B cell (primary cell): ENCODE measurements around the gene LMO7. TPM values are rescaled to one million over a fixed set of nuclear protein-coding genes. Genes with fewer than 3 reads are reported as not detected.
A peak's percentile ranks its signal among the peaks of the same experiment; 100 is the strongest.

ENCODE experiments used
- ATAC-seq: fragments of 200-7000 bp; cut with Tn5 transposase; one replicate; pipeline ENCODE4 v1.10.0; 2021; ENCODE audit warnings: low read depth, mild to moderate bottlenecking, moderate number of reproducible peaks, moderate library complexity
- CTCF ChIA-PET: fragments of 350-600 bp; sonication (Branson Sonifier 250); formaldehyde crosslinking; loops from one replicate; lab custom pipeline; 2021; ENCODE audit warnings: antibody characterized with exemption, inconsistent platforms; lab: Charles Lee
- POLR2A ChIA-PET: fragments of 350-600 bp; sonication (Branson Sonifier 250); formaldehyde crosslinking; loops from one replicate; lab custom pipeline; 2021; ENCODE audit warnings: antibody characterized with exemption; lab: Charles Lee
- DNase-seq: peaks from one replicate; pipeline ENCODE4 v3.0.0; 2013
- H2AFZ ChIP-seq: 2 replicates; pipeline ENCODE4 v1.6.1; 2012; ENCODE audit warnings: mild to moderate bottlenecking, low read depth, low read length; ENCODE audit not compliant: insufficient read depth, poor library complexity, severe bottlenecking
- H3K27ac ChIP-seq, 2 donors: 1 replicate in 1 of 2; 2 replicates in 1 of 2; pipeline ENCODE4 v1.5.1; 2012 to 2013; ENCODE audit warnings: low read length in 2 of 2, mild to moderate bottlenecking in 2 of 2, moderate library complexity in 1 of 2
- H3K27me3 ChIP-seq, 4 experiments: fragments of 200-600 bp in 1 of 4; sonication (generic) in 1 of 4; replicated peaks in 1 of 4; 1 replicate in 2 of 4; 2 replicates in 2 of 4; pipeline versions ENCODE4 v1.6.1 to v1.7.0; 2013 to 2016; ENCODE audit warnings: low read length in 3 of 4, mild to moderate bottlenecking in 2 of 4, mixed read lengths in 1 of 4, moderate library complexity in 1 of 4; ENCODE audit not compliant: insufficient read depth in 4 of 4, control insufficient read depth in 3 of 4; ENCODE audit errors: control extremely low read depth in 1 of 4
- H3K36me3 ChIP-seq, 2 experiments: replicated peaks in 1 of 2; 1 replicate in 1 of 2; 2 replicates in 1 of 2; pipeline versions ENCODE4 v1.6.1 to v1.7.1; 2013; ENCODE audit warnings: low read length in 1 of 2; ENCODE audit not compliant: insufficient read depth in 2 of 2, control insufficient read depth in 1 of 2; ENCODE audit errors: control extremely low read depth in 1 of 2, extremely low read depth in 1 of 2
- H3K4me1 ChIP-seq, 2 donors: fragments of 200-600 bp in 1 of 2; sonication (generic) in 1 of 2; 1 replicate in 1 of 2; 2 replicates in 1 of 2; pipeline versions ENCODE4 v1.5.1 to v1.6.1; 2013 to 2017; ENCODE audit warnings: low read length in 2 of 2; ENCODE audit not compliant: control insufficient read depth in 2 of 2, insufficient read depth in 2 of 2
- H3K4me2 ChIP-seq: replicated peaks from 2 replicates; pipeline ENCODE3; 2012; ENCODE audit warnings: mild to moderate bottlenecking, low read depth, low read length; ENCODE audit not compliant: poor library complexity, severe bottlenecking
- H3K4me3 ChIP-seq, 5 experiments: fragments of 200-600 bp in 1 of 5; sonication (generic) in 1 of 5; 1 replicate in 3 of 5; 2 replicates in 2 of 5; pipeline versions ENCODE4 v1.5.1 to v1.7.0; 2011 to 2016; ENCODE audit warnings: low read length in 4 of 5, mild to moderate bottlenecking in 4 of 5, low read depth in 2 of 5, control low read depth in 1 of 5, moderate library complexity in 1 of 5; ENCODE audit not compliant: insufficient read depth in 1 of 5; ENCODE audit errors: control extremely low read depth in 1 of 5, extremely low read depth in 1 of 5
- H3K79me2 ChIP-seq: fragments of 200-600 bp; sonication (generic); one replicate; pipeline ENCODE4 v1.6.0; 2016; ENCODE audit warnings: low read length; ENCODE audit not compliant: control insufficient read depth, insufficient read depth
- H3K9ac ChIP-seq: fragments of 200-600 bp; sonication (generic); 2 replicates; pipeline ENCODE4 v1.6.1; 2017; ENCODE audit warnings: mild to moderate bottlenecking, low read length, moderate library complexity
- H3K9me3 ChIP-seq, 3 donors: one replicate each; pipeline versions ENCODE4 v1.6.1 to v1.7.1; 2013; ENCODE audit warnings: low read length in 2 of 3; ENCODE audit not compliant: control insufficient read depth in 2 of 3, insufficient read depth in 1 of 3; ENCODE audit errors: control extremely low read depth in 1 of 3
- H4K20me1 ChIP-seq: 2 replicates; pipeline ENCODE4 v1.6.0; 2012; ENCODE audit warnings: mild to moderate bottlenecking, low read length; ENCODE audit not compliant: insufficient read depth, control insufficient read depth, poor library complexity, severe bottlenecking
- H3K27ac Mint-ChIP-seq: one replicate; pipeline ENCODE4 v1.8.0; 2021; ENCODE audit warnings: mixed read lengths
- H3K27me3 Mint-ChIP-seq: one replicate; pipeline ENCODE4 v1.8.0; 2021; ENCODE audit warnings: mixed read lengths
- H3K4me1 Mint-ChIP-seq: one replicate; pipeline ENCODE4 v1.8.0; 2021; ENCODE audit warnings: mixed read lengths
- H3K4me3 Mint-ChIP-seq: one replicate; pipeline ENCODE4 v1.8.0; 2021; ENCODE audit warnings: mixed read lengths
- H3K9me3 Mint-ChIP-seq: one replicate; pipeline ENCODE4 v1.8.0; 2022; ENCODE audit warnings: mixed read lengths; ENCODE audit not compliant: insufficient read depth
- EZH2 ChIP-seq: IDR thresholded peaks from 2 replicates; pipeline ENCODE4 v1.6.1; 2012; ENCODE audit warnings: borderline replicate concordance, low read depth, mild to moderate bottlenecking, moderate library complexity, low read length; ENCODE audit not compliant: insufficient read depth, poor library complexity, severe bottlenecking
- WGBS: methylation state at CpG from one replicate; pipeline ENCODE4 v1.1.5; 2013; ENCODE audit warnings: missing lambda C conversion rate; ENCODE audit not compliant: insufficient coverage; 5-methylcytosine and 5-hydroxymethylcytosine counted together
- intact Hi-C: fragments of 100-400 bp; cut with micrococcal nuclease; formaldehyde crosslinking; loops from one replicate; pipeline ENCODE4 v1.10.0; 2022
- polyA plus RNA-seq: library from polyadenylated mRNA; depleted of rRNA; stranded (reverse); fragments of >200 nt; gene quantifications from 2 replicates; pipeline ENCODE4 v1.2.3, GENCODE V29; 2012
- total RNA-seq, 2 donors: library from RNA; stranded (reverse); fragments of 120-200 nt in 1 of 2; gene quantifications; 1 replicate in 1 of 2; 2 replicates in 1 of 2; pipeline versions ENCODE4 v1.2.3 to v1.2.4, GENCODE V29; 2013 to 2022
- TF ChIP-seq, protein P1 (sequence below): fragments of 200-600 bp; IDR thresholded peaks from one replicate; pipeline ENCODE4 v1.8.0; 2022; ENCODE audit warnings: antibody characterized with exemption, mild to moderate bottlenecking

Gene LMO7
- total and polyA plus RNA-seq, 2 donors (not counting 1 experiment from before 2014, with no cell fraction given): 7.8 to 17.4 TPM

DNA sequence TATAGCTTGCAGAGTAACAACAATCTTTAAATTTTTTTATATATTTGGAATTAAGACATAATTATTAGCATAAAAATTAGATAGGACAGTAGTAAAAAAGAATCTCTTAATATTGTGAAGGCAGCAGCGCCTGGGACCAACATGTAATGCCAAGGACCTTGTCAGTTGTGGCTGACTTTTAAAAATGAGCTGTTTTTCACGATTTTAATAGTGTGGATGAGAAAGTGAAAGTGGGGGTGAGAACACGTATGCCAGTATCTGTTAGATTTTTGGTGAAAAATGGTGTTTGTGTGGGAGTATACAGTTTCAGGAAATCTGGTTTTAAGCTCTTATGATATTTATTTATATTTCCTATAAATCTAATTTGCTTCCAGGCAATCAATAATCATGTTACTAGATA, 125.2 kb downstream of the LMO7 start:
- Histone ChIP-seq H3K9me3 (no peaks in the 10 kb centered on the region), H3K9ac (peak overlapping the region; percentile 53), H3K4me2 (peak overlapping the region; percentile 70), H3K27me3 (no peaks in the 10 kb centered on the region), H2AFZ (peak overlapping the region; percentile 70), H3K36me3 (no peaks in the 10 kb centered on the region), H3K4me3 (peak overlapping the region in 3 of 5 experiments; percentile 21 to 52 (median 34)), H4K20me1 (no peaks in the 10 kb centered on the region), H3K27ac (peak overlapping the region in 1 of 2 donors; percentile 58), H3K4me1 (peaks cover 6 to 16% of the 10 kb centered on the region in 2 donors), H3K79me2 (no peaks in the 10 kb centered on the region)
- no peak for TF ChIP-seq EZH2
- TF ChIP-seq, protein P1, sequence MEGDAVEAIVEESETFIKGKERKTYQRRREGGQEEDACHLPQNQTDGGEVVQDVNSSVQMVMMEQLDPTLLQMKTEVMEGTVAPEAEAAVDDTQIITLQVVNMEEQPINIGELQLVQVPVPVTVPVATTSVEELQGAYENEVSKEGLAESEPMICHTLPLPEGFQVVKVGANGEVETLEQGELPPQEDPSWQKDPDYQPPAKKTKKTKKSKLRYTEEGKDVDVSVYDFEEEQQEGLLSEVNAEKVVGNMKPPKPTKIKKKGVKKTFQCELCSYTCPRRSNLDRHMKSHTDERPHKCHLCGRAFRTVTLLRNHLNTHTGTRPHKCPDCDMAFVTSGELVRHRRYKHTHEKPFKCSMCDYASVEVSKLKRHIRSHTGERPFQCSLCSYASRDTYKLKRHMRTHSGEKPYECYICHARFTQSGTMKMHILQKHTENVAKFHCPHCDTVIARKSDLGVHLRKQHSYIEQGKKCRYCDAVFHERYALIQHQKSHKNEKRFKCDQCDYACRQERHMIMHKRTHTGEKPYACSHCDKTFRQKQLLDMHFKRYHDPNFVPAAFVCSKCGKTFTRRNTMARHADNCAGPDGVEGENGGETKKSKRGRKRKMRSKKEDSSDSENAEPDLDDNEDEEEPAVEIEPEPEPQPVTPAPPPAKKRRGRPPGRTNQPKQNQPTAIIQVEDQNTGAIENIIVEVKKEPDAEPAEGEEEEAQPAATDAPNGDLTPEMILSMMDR: no peak
- Mint-ChIP-seq H3K4me1 (peaks cover 24% of the 10 kb centered on the region), H3K27me3 (no peaks in the 10 kb centered on the region), H3K27ac (peak overlapping the region; percentile 37), H3K4me3 (peak overlapping the region; percentile 82), H3K9me3 (peaks cover 2% of the 10 kb centered on the region)
- WGBS: 8% methylated on average over 2 of the region's 3 CpGs
- CTCF ChIA-PET: interaction anchor here (1.0 to 1.6 kb wide), 5 partner anchors 11 to 1124 kb away, joined by 3 to 5 read pairs (median 3); no protein-coding TSS in a partner anchor
- DNase-seq: peak; percentile 16
- intact Hi-C loops: no loop called here
- ATAC-seq: no peak
- POLR2A ChIA-PET: no interaction called here

DNA sequence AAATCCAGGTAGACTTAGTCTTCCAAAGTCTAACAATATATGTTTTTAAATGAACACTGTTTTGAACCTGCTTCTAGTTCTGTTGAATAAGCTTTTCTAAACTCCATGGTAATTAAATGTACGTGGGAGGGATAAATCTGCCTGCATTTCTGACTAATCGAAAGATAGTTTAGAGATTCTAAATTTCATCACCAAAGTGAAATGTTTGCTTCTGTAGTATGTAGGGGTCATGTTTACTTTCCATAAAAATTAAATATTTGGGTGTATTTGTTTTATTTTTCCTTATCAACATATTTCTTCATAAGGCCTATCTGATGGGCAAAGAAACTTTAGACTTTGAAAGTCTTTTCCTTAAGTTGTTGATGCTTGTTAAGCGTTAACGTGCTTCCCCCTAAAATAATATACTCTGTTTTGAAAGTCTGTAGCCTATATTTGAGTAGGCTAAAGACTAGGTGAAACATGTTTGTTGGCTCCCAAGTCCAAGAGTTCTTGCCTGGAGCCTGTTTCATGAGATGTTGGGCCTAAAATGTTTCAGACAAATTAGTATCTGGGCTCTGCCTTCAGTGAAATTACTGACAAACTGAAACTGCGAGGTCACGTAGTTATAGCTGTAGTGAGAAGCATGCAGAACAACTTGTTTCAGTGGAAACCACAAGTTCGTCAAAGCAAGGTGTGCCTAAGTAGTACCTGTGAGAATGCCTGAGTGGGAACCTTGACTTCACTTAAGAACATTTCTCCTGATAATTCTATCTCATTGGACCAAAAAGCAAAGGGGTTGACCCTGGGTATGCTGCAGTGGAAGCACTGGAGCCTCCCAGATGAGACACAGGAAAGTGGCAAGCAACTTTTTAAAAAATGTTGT, 126.2 kb downstream of the LMO7 start:
- POLR2A ChIA-PET: interaction anchor here (0.6 kb wide), 1 partner anchor 130 kb away, joined by 7 read pairs; no protein-coding TSS in a partner anchor
- no peaks in the 10 kb centered on the region for H3K9me3 ChIP-seq
- peak; percentile 62 for ATAC-seq
- Mint-ChIP-seq H3K4me1 (peaks cover 27% of the 10 kb centered on the region), H3K9me3 (peaks cover 2% of the 10 kb centered on the region), H3K27me3 (no peaks in the 10 kb centered on the region), H3K4me3 (peak overlapping the region; percentile 73), H3K27ac (peak overlapping the region; percentile 54)
- peak overlapping the region; percentile 30 to 61 for H3K27ac ChIP-seq
- peak overlapping the region; percentile 70 for H3K4me2 ChIP-seq
- H3K9ac ChIP-seq: peak overlapping the region; percentile 53
- DNase-seq: peak; percentile 38
- H3K4me3 ChIP-seq: peak overlapping the region in 4 of 5 experiments; percentile 20 to 52 (median 26)
- H3K27me3 ChIP-seq: no peaks in the 10 kb centered on the region
- no peaks in the 10 kb centered on the region for H3K36me3 ChIP-seq
- CTCF ChIA-PET: no interaction called here
- H3K4me1 ChIP-seq: peaks cover 6 to 16% of the 10 kb centered on the region in 2 donors
- 9% methylated on average over 3 of the region's 7 CpGs for WGBS
- intact Hi-C loops: no loop called here
- H3K79me2 ChIP-seq: no peaks in the 10 kb centered on the region
- H2AFZ ChIP-seq: peak overlapping the region; percentile 70
- H4K20me1 ChIP-seq: no peaks in the 10 kb centered on the region
- no peak for TF ChIP-seq EZH2
- TF ChIP-seq, protein P1: no peak
